ENCODE results near the gene PPP1R13L. TPM values are rescaled to one million over a fixed set of nuclear protein-coding genes. Genes with fewer than 3 reads are reported as not detected.
"Not testable (repeated sequence)": the region's sequence is repeated elsewhere in the genome, so short reads cannot be mapped to it uniquely, and the experiment has no call there.

Gene PPP1R13L
- total and polyA plus RNA-seq, 12 donors = 1.7 to 95.2 (median 35.2) TPM

- intact Hi-C loops (cut with DNase I) = loop anchor here in 1 of 2 donors (10.0 kb wide), 2 partner anchors 82 to 132 kb away; partner anchors contain the start of gene MARK4
- 61 to 75% (median 71%) methylated on average over 11 of the region's 11 CpGs for WGBS, 4 donors
- TF ChIP-seq POLR2A (IDR thresholded peaks at IDR 0.05) = no peak
- TF ChIP-seq CTCF (IDR thresholded peaks at IDR 0.05) = no peak
These were observed 68.1 kb downstream of the PPP1R13L start for GRCh38 chr19:45336696-45337251.

GRCh38 chr19:45334881-45335280, 70.0 kb downstream of the PPP1R13L start:
- intact Hi-C loops (cut with DNase I) = loop anchor here in 1 of 2 donors (10.0 kb wide), 2 partner anchors 80 to 130 kb away; partner anchors contain the start of gene MARK4
- H3K27ac ChIP-seq; H3K4me3 ChIP-seq; H3K36me3 ChIP-seq (replicated peaks in 1 of 2); DNase-seq; H3K9me3 ChIP-seq (replicated peaks in 1 of 3); H3K4me1 ChIP-seq (replicated peaks in 1 of 2); H3K27me3 ChIP-seq: not testable (repeated sequence)
- WGBS, 4 donors = 77 to 88% (median 80%) methylated on average over 4 of the region's 4 CpGs

More at GRCh38 chr19:45336696-45337251, 68.1 kb downstream of the PPP1R13L start:
- no peak for DNase-seq
- H3K9me3 ChIP-seq (replicated peaks in 1 of 3) = no peaks in the 10 kb centered on the region
- H3K4me1 ChIP-seq (replicated peaks in 1 of 2) = peaks cover 0 to 9% of the 10 kb centered on the region in 2 donors
- no peaks in the 10 kb centered on the region for H3K36me3 ChIP-seq (replicated peaks in 1 of 2)
- H3K27me3 ChIP-seq = peaks cover 10% of the 10 kb centered on the region
- no peak overlapping the region for H3K27ac ChIP-seq
- no peak overlapping the region for H3K4me3 ChIP-seq

GRCh38 chr19:45333609-45334303, 71.1 kb downstream of the PPP1R13L start:
- TF ChIP-seq POLR2A (IDR thresholded peaks at IDR 0.05) = no peak
- TF ChIP-seq CTCF (IDR thresholded peaks at IDR 0.05) = no peak
- Histone ChIP-seq H3K4me1 (replicated peaks in 1 of 2) (peaks cover 0 to 4% of the 10 kb centered on the region in 2 donors), H3K9me3 (replicated peaks in 1 of 3) (no peaks in the 10 kb centered on the region), H3K27ac (no peak overlapping the region), H3K4me3 (no peak overlapping the region), H3K27me3 (no peaks in the 10 kb centered on the region), H3K36me3 (replicated peaks in 1 of 2) (no peaks in the 10 kb centered on the region)
- intact Hi-C loops (cut with DNase I) = loop anchor here in 1 of 2 donors (10.0 kb wide), 2 partner anchors 79 to 129 kb away; partner anchors contain the start of gene MARK4
- no peak for DNase-seq
- WGBS, 4 donors = 62 to 75% (median 67%) methylated on average over 10 of the region's 10 CpGs

GRCh38 chr19:45331411-45331810, 73.5 kb downstream of the PPP1R13L start:
- H3K36me3 ChIP-seq (replicated peaks in 1 of 2) = no peaks in the 10 kb centered on the region
- 87 to 89% (median 87%) methylated on average over 7 of the region's 7 CpGs; no CpG with 5 or more reads in 1 of the 4 donors for WGBS, 4 donors
- no peak overlapping the region for H3K27ac ChIP-seq
- no peak for DNase-seq
- TF ChIP-seq POLR2A (IDR thresholded peaks at IDR 0.05) (no peak), CTCF (IDR thresholded peaks at IDR 0.05) (no peak)
- H3K4me1 ChIP-seq (replicated peaks in 1 of 2) = no peaks in the 10 kb centered on the region
- H3K4me3 ChIP-seq = no peak overlapping the region
- intact Hi-C loops (cut with DNase I) = loop anchor here in 1 of 2 donors (10.0 kb wide), 2 partner anchors 77 to 127 kb away; partner anchors contain the start of gene MARK4
- no peaks in the 10 kb centered on the region for H3K27me3 ChIP-seq
- no peaks in the 10 kb centered on the region for H3K9me3 ChIP-seq (replicated peaks in 1 of 3)

Small RNA genes lying within 50 kb of the gene (microRNA-seq; reads per million reads assigned to microRNA genes)
- 0 reads per million in 3 donors for gene MIR6088

Small RNA genes lying within 50 kb of the gene (small RNA-seq; reads per million reads assigned to genes)
- 0 reads per million in 2 donors for gene MIR6088

Other genes starting within 250 kb of the PPP1R13L start
- 1 to 10 TPM in 1 of 9 donors, under 1 TPM in 7, not detected in 1; 0.06 to 1.1 (median 0.27) TPM for gene NKPD1, start 244.1 kb downstream of the PPP1R13L start, total RNA-seq
- under 1 TPM in 2 of 3 donors, not detected in 1; 0.13 to 0.16 TPM for gene NKPD1, start 244.1 kb downstream of the PPP1R13L start, polyA plus RNA-seq
- gene TRAPPC6A, start 226.8 kb downstream of the PPP1R13L start, total RNA-seq = 10 to 100 TPM; 24.6 to 71.4 (median 36.7) TPM
- 10 to 100 TPM in 2 of 3 donors, 1 to 10 TPM in 1; 5.1 to 41.7 (median 34.3) TPM for gene TRAPPC6A, start 226.8 kb downstream of the PPP1R13L start, polyA plus RNA-seq
- 10 to 100 TPM in 8 of 9 donors, 1 to 10 TPM in 1; 2.8 to 25.5 (median 18.4) TPM for gene BLOC1S3, start 226.3 kb downstream of the PPP1R13L start, total RNA-seq
- gene BLOC1S3, start 226.3 kb downstream of the PPP1R13L start, polyA plus RNA-seq = 10 to 100 TPM in 1 of 3 donors, 1 to 10 TPM in 2; 3.9 to 11.9 (median 4.1) TPM
- gene EXOC3L2, start 159.7 kb downstream of the PPP1R13L start, total RNA-seq = 10 to 100 TPM in 8 of 9 donors, 1 to 10 TPM in 1; 3.3 to 26.4 (median 16.4) TPM
- 10 to 100 TPM in 2 of 3 donors, 1 to 10 TPM in 1; 2.1 to 24.6 (median 10.9) TPM for gene EXOC3L2, start 159.7 kb downstream of the PPP1R13L start, polyA plus RNA-seq
- 10 to 100 TPM in 8 of 9 donors, 1 to 10 TPM in 1; 5.6 to 41.9 (median 26.3) TPM for gene MARK4, start 153.8 kb downstream of the PPP1R13L start, total RNA-seq
- 10 to 100 TPM; 19.1 to 53.3 (median 28.8) TPM for gene MARK4, start 153.8 kb downstream of the PPP1R13L start, polyA plus RNA-seq
- gene CKM, start 82.2 kb downstream of the PPP1R13L start, total RNA-seq = 10 to 100 TPM in 1 of 9 donors, 1 to 10 TPM in 1, under 1 TPM in 2, not detected in 5; 0.33 to 51.3 (median 0.84) TPM
- gene CKM, start 82.2 kb downstream of the PPP1R13L start, polyA plus RNA-seq = 1 to 10 TPM in 2 of 3 donors, not detected in 1; 1.5 to 2.7 TPM
- gene KLC3, start 64.3 kb downstream of the PPP1R13L start, total RNA-seq = under 1 TPM in 3 of 9 donors, not detected in 6; 0.17 to 0.30 (median 0.28) TPM
- under 1 TPM in 2 of 3 donors, not detected in 1; 0.16 to 0.17 TPM for gene KLC3, start 64.3 kb downstream of the PPP1R13L start, polyA plus RNA-seq
- 10 to 100 TPM; 10.1 to 31.9 (median 26.6) TPM for gene ERCC2, start 34.5 kb downstream of the PPP1R13L start, total RNA-seq
- gene ERCC2, start 34.5 kb downstream of the PPP1R13L start, polyA plus RNA-seq = 10 to 100 TPM; 19.6 to 53.3 (median 31.3) TPM
- gene POLR1G, start 1.6 kb upstream of the PPP1R13L start, total RNA-seq = 1 to 10 TPM; 3.6 to 9.2 (median 6.6) TPM
- gene POLR1G, start 1.6 kb upstream of the PPP1R13L start, polyA plus RNA-seq = 10 to 100 TPM in 1 of 3 donors, 1 to 10 TPM in 2; 3.1 to 11.3 (median 9.5) TPM
- 100 to 1,000 TPM in 2 of 9 donors, 10 to 100 TPM in 7; 63.6 to 107 (median 86.1) TPM for gene ERCC1, start 18.8 kb upstream of the PPP1R13L start, total RNA-seq
- 10 to 100 TPM; 62.9 to 89.2 (median 87.0) TPM for gene ERCC1, start 18.8 kb upstream of the PPP1R13L start, polyA plus RNA-seq
- gene FOSB, start 62.9 kb upstream of the PPP1R13L start, total RNA-seq = 10 to 100 TPM in 1 of 9 donors, 1 to 10 TPM in 8; 1.0 to 21.7 (median 3.0) TPM
- gene FOSB, start 62.9 kb upstream of the PPP1R13L start, polyA plus RNA-seq = 10 to 100 TPM in 1 of 3 donors, 1 to 10 TPM in 1, under 1 TPM in 1; 0.95 to 11.1 (median 4.3) TPM
- gene RTN2, start 92.0 kb upstream of the PPP1R13L start, total RNA-seq = 10 to 100 TPM in 7 of 9 donors, 1 to 10 TPM in 2; 7.7 to 65.8 (median 19.9) TPM
- 10 to 100 TPM in 1 of 3 donors, 1 to 10 TPM in 2; 4.8 to 11.8 (median 7.4) TPM for gene RTN2, start 92.0 kb upstream of the PPP1R13L start, polyA plus RNA-seq
- gene PPM1N, start 93.4 kb upstream of the PPP1R13L start, total RNA-seq = 1 to 10 TPM in 6 of 9 donors, under 1 TPM in 1, not detected in 2; 0.33 to 2.5 (median 1.4) TPM
- 1 to 10 TPM in 2 of 3 donors, under 1 TPM in 1; 0.99 to 3.7 (median 1.7) TPM for gene PPM1N, start 93.4 kb upstream of the PPP1R13L start, polyA plus RNA-seq
- gene VASP, start 102.4 kb upstream of the PPP1R13L start, total RNA-seq = 100 to 1,000 TPM in 2 of 9 donors, 10 to 100 TPM in 7; 28.7 to 118 (median 63.5) TPM
- 10 to 100 TPM; 30.2 to 96.2 (median 62.9) TPM for gene VASP, start 102.4 kb upstream of the PPP1R13L start, polyA plus RNA-seq
- gene OPA3, start 179.7 kb upstream of the PPP1R13L start, total RNA-seq = 10 to 100 TPM in 7 of 9 donors, 1 to 10 TPM in 2; 6.5 to 34.1 (median 17.4) TPM
- gene OPA3, start 179.7 kb upstream of the PPP1R13L start, polyA plus RNA-seq = 10 to 100 TPM in 1 of 3 donors, 1 to 10 TPM in 2; 4.3 to 19.7 (median 7.3) TPM
- 1 to 10 TPM in 8 of 9 donors, under 1 TPM in 1; 0.55 to 7.8 (median 3.5) TPM for gene GPR4, start 197.1 kb upstream of the PPP1R13L start, total RNA-seq
- 10 to 100 TPM in 1 of 3 donors, 1 to 10 TPM in 2; 7.6 to 11.3 (median 9.6) TPM for gene GPR4, start 197.1 kb upstream of the PPP1R13L start, polyA plus RNA-seq
- 100 to 1,000 TPM in 4 of 9 donors, 10 to 100 TPM in 5; 20.7 to 139 (median 93.2) TPM for gene EML2, start 234.3 kb upstream of the PPP1R13L start, total RNA-seq
- gene EML2, start 234.3 kb upstream of the PPP1R13L start, polyA plus RNA-seq = 10 to 100 TPM; 22.8 to 88.9 (median 78.9) TPM